ENCODE measurements around the gene GREB1.

GREB1 gene

DNA sequence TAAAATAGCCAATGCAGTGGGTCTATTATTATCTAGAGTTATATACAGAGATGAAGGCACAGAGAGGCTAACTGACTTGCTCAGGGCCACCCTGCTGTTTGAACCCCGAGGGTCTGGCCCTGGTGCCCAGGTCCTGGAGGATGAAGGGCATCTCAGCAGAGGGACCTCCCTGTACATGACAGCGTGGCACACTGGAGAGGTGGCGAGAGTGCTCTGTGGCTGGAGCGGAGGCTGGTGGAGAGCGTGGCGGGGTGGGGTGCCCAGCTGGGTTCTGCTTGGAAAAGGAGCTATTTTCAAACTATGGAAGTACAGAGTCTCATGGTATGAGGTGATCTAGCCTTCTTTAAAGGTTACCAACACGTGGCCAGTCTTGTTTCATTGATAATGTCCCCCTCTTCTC lies 35.8 kb downstream of the GREB1 start:
- H3K4me3 ChIP-seq (ENCODE audit: low read depth, low read length) = no peak overlapping the region
- TF ChIP-seq ZNF830 (tag by site-specific recombination; IDR thresholded peaks at IDR 0.05; ENCODE audit: low read depth) (no peak), SP2 (tag by site-specific recombination; IDR thresholded peaks at IDR 0.05) (no peak), ZNF174 (tag by site-specific recombination; IDR thresholded peaks at IDR 0.05) (no peak)
- TF ChIP-seq, protein P1, sequence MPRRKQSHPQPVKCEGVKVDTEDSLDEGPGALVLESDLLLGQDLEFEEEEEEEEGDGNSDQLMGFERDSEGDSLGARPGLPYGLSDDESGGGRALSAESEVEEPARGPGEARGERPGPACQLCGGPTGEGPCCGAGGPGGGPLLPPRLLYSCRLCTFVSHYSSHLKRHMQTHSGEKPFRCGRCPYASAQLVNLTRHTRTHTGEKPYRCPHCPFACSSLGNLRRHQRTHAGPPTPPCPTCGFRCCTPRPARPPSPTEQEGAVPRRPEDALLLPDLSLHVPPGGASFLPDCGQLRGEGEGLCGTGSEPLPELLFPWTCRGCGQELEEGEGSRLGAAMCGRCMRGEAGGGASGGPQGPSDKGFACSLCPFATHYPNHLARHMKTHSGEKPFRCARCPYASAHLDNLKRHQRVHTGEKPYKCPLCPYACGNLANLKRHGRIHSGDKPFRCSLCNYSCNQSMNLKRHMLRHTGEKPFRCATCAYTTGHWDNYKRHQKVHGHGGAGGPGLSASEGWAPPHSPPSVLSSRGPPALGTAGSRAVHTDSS (tag by site-specific recombination; IDR thresholded peaks at IDR 0.05) = no peak
- TF ChIP-seq, protein P2, sequence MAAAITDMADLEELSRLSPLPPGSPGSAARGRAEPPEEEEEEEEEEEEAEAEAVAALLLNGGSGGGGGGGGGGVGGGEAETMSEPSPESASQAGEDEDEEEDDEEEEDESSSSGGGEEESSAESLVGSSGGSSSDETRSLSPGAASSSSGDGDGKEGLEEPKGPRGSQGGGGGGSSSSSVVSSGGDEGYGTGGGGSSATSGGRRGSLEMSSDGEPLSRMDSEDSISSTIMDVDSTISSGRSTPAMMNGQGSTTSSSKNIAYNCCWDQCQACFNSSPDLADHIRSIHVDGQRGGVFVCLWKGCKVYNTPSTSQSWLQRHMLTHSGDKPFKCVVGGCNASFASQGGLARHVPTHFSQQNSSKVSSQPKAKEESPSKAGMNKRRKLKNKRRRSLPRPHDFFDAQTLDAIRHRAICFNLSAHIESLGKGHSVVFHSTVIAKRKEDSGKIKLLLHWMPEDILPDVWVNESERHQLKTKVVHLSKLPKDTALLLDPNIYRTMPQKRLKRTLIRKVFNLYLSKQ (tag by site-specific recombination; IDR thresholded peaks at IDR 0.05; ENCODE audit: borderline replicate concordance) = no peak
- H3K27ac ChIP-seq (ENCODE audit: extremely low read depth, low read depth, low read length) = no peak overlapping the region
- no peaks in the 10 kb centered on the region for H3K4me1 ChIP-seq (ENCODE audit: control insufficient read depth, insufficient read depth, low read length)
- no peaks in the 10 kb centered on the region for H3K9me3 ChIP-seq (ENCODE audit: control insufficient read depth, insufficient read depth, low read depth, low read length)
- ChIA-PET CTCF (interaction anchor here (0.7 to 5.4 kb wide), 3 partner anchors 13 to 738 kb away, joined by 3 to 39 read pairs (median 4); no protein-coding TSS in a partner anchor), POLR2A (no interaction called here)
- no peaks in the 10 kb centered on the region for H3K36me3 ChIP-seq (ENCODE audit: control insufficient read depth in 2 of 2, insufficient read depth in 1 of 2, low read length in 2 of 2)

DNA sequence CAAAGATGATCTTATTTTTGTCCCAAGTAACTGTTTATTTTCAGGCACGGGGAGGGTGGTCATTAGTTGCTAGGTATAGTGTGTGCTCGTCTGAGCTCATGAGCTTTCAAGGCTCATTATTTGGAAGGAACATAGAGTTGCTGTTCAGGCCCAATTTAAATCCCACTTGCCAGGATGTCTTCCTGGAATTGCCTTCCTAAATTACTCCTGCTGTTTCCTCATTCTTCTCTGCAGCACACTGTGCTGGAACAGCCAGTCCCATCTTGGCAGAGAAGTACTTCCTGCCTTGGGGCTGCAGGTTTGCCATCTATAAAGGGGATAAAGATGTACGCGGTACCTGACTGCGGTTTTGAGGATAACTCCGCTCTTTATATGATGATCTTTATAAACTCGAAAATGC lies 37.3 kb downstream of the GREB1 start:
- H3K27ac ChIP-seq (ENCODE audit: extremely low read depth, low read depth, low read length) = no peak overlapping the region
- no peaks in the 10 kb centered on the region for H3K36me3 ChIP-seq (ENCODE audit: control insufficient read depth in 2 of 2, insufficient read depth in 1 of 2, low read length in 2 of 2)
- ChIA-PET CTCF (interaction anchor here (5.4 kb wide), 1 partner anchor 11 kb away, joined by 39 read pairs; no protein-coding TSS in a partner anchor), POLR2A (no interaction called here)
- H3K4me1 ChIP-seq (ENCODE audit: control insufficient read depth, insufficient read depth, low read length) = no peaks in the 10 kb centered on the region
- TF ChIP-seq, protein P3, sequence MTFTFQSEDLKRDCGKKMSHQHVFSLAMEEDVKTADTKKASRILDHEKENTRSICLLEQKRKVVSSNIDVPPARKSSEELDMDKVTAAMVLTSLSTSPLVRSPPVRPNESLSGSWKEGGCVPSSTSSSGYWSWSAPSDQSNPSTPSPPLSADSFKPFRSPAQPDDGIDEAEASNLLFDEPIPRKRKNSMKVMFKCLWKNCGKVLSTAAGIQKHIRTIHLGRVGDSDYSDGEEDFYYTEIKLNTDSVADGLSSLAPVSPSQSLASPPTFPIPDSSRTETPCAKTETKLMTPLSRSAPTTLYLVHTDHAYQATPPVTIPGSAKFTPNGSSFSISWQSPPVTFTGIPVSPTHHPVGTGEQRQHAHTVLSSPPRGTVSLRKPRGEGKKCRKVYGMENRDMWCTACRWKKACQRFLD (tag by site-specific recombination; IDR thresholded peaks at IDR 0.05) = no peak
- TF ChIP-seq, protein P4, sequence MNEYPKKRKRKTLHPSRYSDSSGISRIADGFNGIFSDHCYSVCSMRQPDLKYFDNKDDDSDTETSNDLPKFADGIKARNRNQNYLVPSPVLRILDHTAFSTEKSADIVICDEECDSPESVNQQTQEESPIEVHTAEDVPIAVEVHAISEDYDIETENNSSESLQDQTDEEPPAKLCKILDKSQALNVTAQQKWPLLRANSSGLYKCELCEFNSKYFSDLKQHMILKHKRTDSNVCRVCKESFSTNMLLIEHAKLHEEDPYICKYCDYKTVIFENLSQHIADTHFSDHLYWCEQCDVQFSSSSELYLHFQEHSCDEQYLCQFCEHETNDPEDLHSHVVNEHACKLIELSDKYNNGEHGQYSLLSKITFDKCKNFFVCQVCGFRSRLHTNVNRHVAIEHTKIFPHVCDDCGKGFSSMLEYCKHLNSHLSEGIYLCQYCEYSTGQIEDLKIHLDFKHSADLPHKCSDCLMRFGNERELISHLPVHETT (tag by site-specific recombination; IDR thresholded peaks at IDR 0.05) = no peak
- TF ChIP-seq MYNN (tag by site-specific recombination; IDR thresholded peaks at IDR 0.05; ENCODE audit: borderline replicate concordance) = no peak
- no peak for TF ChIP-seq ZIC2 (tag by site-specific recombination; IDR thresholded peaks at IDR 0.05)
- TF ChIP-seq ZNF274 (IDR thresholded peaks at IDR 0.05; ENCODE audit: low read length) = no peak
- TF ChIP-seq ZNF274 (tag by site-specific recombination; IDR thresholded peaks at IDR 0.05; ENCODE audit: borderline replicate concordance) = no peak
- no peak for TF ChIP-seq ZNF561 (tag by site-specific recombination; IDR thresholded peaks at IDR 0.05; ENCODE audit: borderline replicate concordance)
- TF ChIP-seq ZNF777 (tag by site-specific recombination; IDR thresholded peaks at IDR 0.05; ENCODE audit: borderline replicate concordance) = no peak
- no peak for TF ChIP-seq MEIS1 (CRISPR knock-in tag; IDR thresholded peaks at IDR 0.05; ENCODE audit: borderline replicate concordance)
- no peak for TF ChIP-seq ZFP37 (tag by site-specific recombination; IDR thresholded peaks at IDR 0.05)
- TF ChIP-seq, protein P5, sequence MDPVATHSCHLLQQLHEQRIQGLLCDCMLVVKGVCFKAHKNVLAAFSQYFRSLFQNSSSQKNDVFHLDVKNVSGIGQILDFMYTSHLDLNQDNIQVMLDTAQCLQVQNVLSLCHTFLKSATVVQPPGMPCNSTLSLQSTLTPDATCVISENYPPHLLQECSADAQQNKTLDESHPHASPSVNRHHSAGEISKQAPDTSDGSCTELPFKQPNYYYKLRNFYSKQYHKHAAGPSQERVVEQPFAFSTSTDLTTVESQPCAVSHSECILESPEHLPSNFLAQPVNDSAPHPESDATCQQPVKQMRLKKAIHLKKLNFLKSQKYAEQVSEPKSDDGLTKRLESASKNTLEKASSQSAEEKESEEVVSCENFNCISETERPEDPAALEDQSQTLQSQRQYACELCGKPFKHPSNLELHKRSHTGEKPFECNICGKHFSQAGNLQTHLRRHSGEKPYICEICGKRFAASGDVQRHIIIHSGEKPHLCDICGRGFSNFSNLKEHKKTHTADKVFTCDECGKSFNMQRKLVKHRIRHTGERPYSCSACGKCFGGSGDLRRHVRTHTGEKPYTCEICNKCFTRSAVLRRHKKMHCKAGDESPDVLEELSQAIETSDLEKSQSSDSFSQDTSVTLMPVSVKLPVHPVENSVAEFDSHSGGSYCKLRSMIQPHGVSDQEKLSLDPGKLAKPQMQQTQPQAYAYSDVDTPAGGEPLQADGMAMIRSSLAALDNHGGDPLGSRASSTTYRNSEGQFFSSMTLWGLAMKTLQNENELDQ (tag by site-specific recombination; IDR thresholded peaks at IDR 0.05; ENCODE audit: low read depth) = no peak
- TF ChIP-seq, protein P6, sequence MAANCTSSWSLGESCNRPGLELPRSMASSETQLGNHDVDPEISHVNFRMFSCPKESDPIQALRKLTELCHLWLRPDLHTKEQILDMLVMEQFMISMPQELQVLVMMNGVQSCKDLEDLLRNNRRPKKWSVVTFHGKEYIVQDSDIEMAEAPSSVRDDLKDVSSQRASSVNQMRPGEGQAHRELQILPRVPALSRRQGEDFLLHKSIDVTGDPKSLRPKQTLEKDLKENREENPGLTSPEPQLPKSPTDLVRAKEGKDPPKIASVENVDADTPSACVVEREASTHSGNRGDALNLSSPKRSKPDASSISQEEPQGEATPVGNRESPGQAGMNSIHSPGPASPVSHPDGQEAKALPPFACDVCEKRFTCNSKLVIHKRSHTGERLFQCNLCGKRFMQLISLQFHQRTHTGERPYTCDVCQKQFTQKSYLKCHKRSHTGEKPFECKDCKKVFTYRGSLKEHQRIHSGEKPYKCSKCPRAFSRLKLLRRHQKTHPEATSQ (tag by site-specific recombination; IDR thresholded peaks at IDR 0.05) = no peak
- TF ChIP-seq ZNF677 (tag by site-specific recombination; IDR thresholded peaks at IDR 0.05) = no peak
- TF ChIP-seq ZNF23 (tag by site-specific recombination; IDR thresholded peaks at IDR 0.05; ENCODE audit: borderline replicate concordance) = no peak
- no peak for TF ChIP-seq ZNF670 (tag by site-specific recombination; IDR thresholded peaks at IDR 0.05; ENCODE audit: low read depth)
- no peak for TF ChIP-seq ZNF624 (tag by site-specific recombination; IDR thresholded peaks at IDR 0.05)
- TF ChIP-seq RBAK (tag by site-specific recombination; IDR thresholded peaks at IDR 0.05) = no peak
- TF ChIP-seq ZFP41 (tag by site-specific recombination; IDR thresholded peaks at IDR 0.05; ENCODE audit: borderline replicate concordance) = no peak
- TF ChIP-seq, protein P2 (tag by site-specific recombination; IDR thresholded peaks at IDR 0.05; ENCODE audit: borderline replicate concordance) = no peak
- no peak for TF ChIP-seq ZNF341 (tag by site-specific recombination; IDR thresholded peaks at IDR 0.05; ENCODE audit: low read depth)
- no peaks in the 10 kb centered on the region for H3K9me3 ChIP-seq (ENCODE audit: control insufficient read depth, insufficient read depth, low read depth, low read length)
- no peak overlapping the region for H3K4me3 ChIP-seq (ENCODE audit: low read depth, low read length)
